Astrocyte (in vitro differentiated cells and primary cell): ENCODE results near the gene SLC9A1. TPM values are rescaled to one million over a fixed set of nuclear protein-coding genes. Genes with fewer than 3 reads are reported as not detected.

Experiments
- DNase-seq: peaks from one replicate; pipeline ENCODE4 v3.0.0-alpha.2; 2010; ENCODE audit warnings: low read depth
- FAIRE-seq: peaks from 2 replicates; lab custom pipeline; 2011; peaks lifted over from hg19 to GRCh38; lab: Jason Lieb, UNC
- H2AFZ ChIP-seq: 2 replicates; pipeline ENCODE4 v1.6.0; 2012; ENCODE audit warnings: low read depth, low read length, inconsistent platforms
- H3K27ac ChIP-seq: 2 replicates; pipeline ENCODE4 v1.5.1; 2011; ENCODE audit warnings: low read depth, low read length, inconsistent platforms
- H3K27me3 ChIP-seq: 2 replicates; pipeline ENCODE4 v1.6.0; 2011; ENCODE audit warnings: low read length, inconsistent platforms; ENCODE audit not compliant: insufficient read depth
- H3K36me3 ChIP-seq: 2 replicates; pipeline ENCODE4 v1.5.1; 2011; ENCODE audit warnings: low read length, inconsistent platforms; ENCODE audit not compliant: insufficient read depth
- H3K4me1 ChIP-seq: 2 replicates; pipeline ENCODE4 v1.5.1; 2011; ENCODE audit warnings: low read length, inconsistent platforms; ENCODE audit not compliant: insufficient read depth
- H3K4me2 ChIP-seq: 2 replicates; pipeline ENCODE4 v1.6.0; 2012; ENCODE audit warnings: low read length, inconsistent platforms
- H3K4me3 ChIP-seq: 2 replicates; pipeline ENCODE4 v1.5.1; 2011; ENCODE audit warnings: low read depth, mild to moderate bottlenecking, low read length, inconsistent platforms; ENCODE audit not compliant: insufficient read depth
- H3K79me2 ChIP-seq: 2 replicates; pipeline ENCODE4 v1.6.0; 2012; ENCODE audit warnings: mild to moderate bottlenecking, low read length, inconsistent platforms; ENCODE audit not compliant: insufficient read depth
- H3K9ac ChIP-seq: 2 replicates; pipeline ENCODE4 v1.6.0; 2012; ENCODE audit warnings: mild to moderate bottlenecking, low read length, inconsistent platforms
- H3K9me3 ChIP-seq: 2 replicates; pipeline ENCODE4 v1.5.1; 2012; ENCODE audit warnings: low read depth, mild to moderate bottlenecking, low read length, inconsistent platforms; ENCODE audit not compliant: insufficient read depth
- H4K20me1 ChIP-seq: 2 replicates; pipeline ENCODE4 v1.6.0; 2012; ENCODE audit warnings: low read length, inconsistent platforms; ENCODE audit not compliant: insufficient read depth
- H3K27ac Mint-ChIP-seq: one replicate; pipeline ENCODE4 v1.8.0; 2021; ENCODE audit warnings: mild to moderate bottlenecking, mixed read lengths; ENCODE audit not compliant: unreplicated experiment
- H3K27me3 Mint-ChIP-seq: one replicate; pipeline ENCODE4 v1.8.0; 2021; ENCODE audit warnings: low read depth, mixed read lengths; ENCODE audit not compliant: unreplicated experiment
- H3K36me3 Mint-ChIP-seq: one replicate; pipeline ENCODE4 v1.8.0; 2021; ENCODE audit warnings: low read depth, mixed read lengths; ENCODE audit not compliant: unreplicated experiment
- H3K4me1 Mint-ChIP-seq: one replicate; pipeline ENCODE4 v1.8.0; 2021; ENCODE audit warnings: low read depth, mixed read lengths; ENCODE audit not compliant: unreplicated experiment
- H3K4me3 Mint-ChIP-seq: one replicate; pipeline ENCODE4 v1.8.0; 2021; ENCODE audit warnings: mild to moderate bottlenecking, moderate library complexity, mixed read lengths; ENCODE audit not compliant: unreplicated experiment
- H3K9me3 Mint-ChIP-seq: one replicate; pipeline ENCODE4 v1.8.0; 2021; ENCODE audit warnings: mild to moderate bottlenecking, mixed read lengths; ENCODE audit not compliant: unreplicated experiment
- CTCF ChIP-seq: IDR thresholded peaks from 2 replicates; pipeline ENCODE4 v1.5.1; 2011; ENCODE audit warnings: low read depth, mild to moderate bottlenecking, inconsistent platforms, low read length, moderate library complexity; ENCODE audit not compliant: insufficient read depth
- EZH2 ChIP-seq: IDR thresholded peaks from 2 replicates; pipeline ENCODE4 v1.6.1; 2012; ENCODE audit warnings: mild to moderate bottlenecking, low read length, inconsistent platforms; ENCODE audit not compliant: insufficient read depth
- total RNA-seq: library from RNA; stranded (reverse); gene quantifications from 2 replicates; pipeline ENCODE4 v1.2.1, GENCODE V29; 2021

The SLC9A1 gene
- total RNA-seq, 1 donor from 2014 or later = 49.3 TPM

GRCh38 chr1:27161594-27161993, 6.7 kb upstream of the SLC9A1 start:
- H2AFZ ChIP-seq = no peak overlapping the region
- H3K9me3 ChIP-seq = no peaks in the 10 kb centered on the region
- no peak overlapping the region for H3K4me2 ChIP-seq
- H3K4me1 ChIP-seq = no peaks in the 10 kb centered on the region
- H3K36me3 Mint-ChIP-seq = no peaks in the 10 kb centered on the region
- H4K20me1 ChIP-seq = no peaks in the 10 kb centered on the region
- no peak for TF ChIP-seq EZH2
- TF ChIP-seq CTCF = no peak
- no peak overlapping the region for H3K27ac Mint-ChIP-seq
- no peak overlapping the region for H3K27ac ChIP-seq
- FAIRE-seq = no peak
- no peaks in the 10 kb centered on the region for H3K27me3 Mint-ChIP-seq
- H3K4me3 ChIP-seq = no peak overlapping the region
- H3K9ac ChIP-seq = no peak overlapping the region
- H3K4me1 Mint-ChIP-seq = no peaks in the 10 kb centered on the region
- H3K79me2 ChIP-seq = no peaks in the 10 kb centered on the region
- H3K4me3 Mint-ChIP-seq = no peak overlapping the region
- H3K27me3 ChIP-seq = no peaks in the 10 kb centered on the region
- no peak for DNase-seq
- H3K36me3 ChIP-seq = no peaks in the 10 kb centered on the region
- no peaks in the 10 kb centered on the region for H3K9me3 Mint-ChIP-seq

GRCh38 chr1:27157194-27157593, 2.3 kb upstream of the SLC9A1 start:
- TF ChIP-seq CTCF = no peak
- no peak for TF ChIP-seq EZH2

GRCh38 chr1:27154469-27154990, 395 bp downstream of the SLC9A1 start:
- no peak for TF ChIP-seq EZH2
- TF ChIP-seq CTCF = no peak
- peak overlapping the region; percentile 86 for H3K9ac ChIP-seq
- peaks cover 33% of the 10 kb centered on the region for H3K4me1 ChIP-seq
- no peaks in the 10 kb centered on the region for H3K9me3 ChIP-seq
- Mint-ChIP-seq H3K36me3 (no peaks in the 10 kb centered on the region), H3K4me1 (peaks cover 29% of the 10 kb centered on the region), H3K9me3 (no peaks in the 10 kb centered on the region), H3K27ac (peak overlapping the region; percentile 93), H3K4me3 (peak overlapping the region; percentile 93), H3K27me3 (no peaks in the 10 kb centered on the region)
- H3K27ac ChIP-seq = peak overlapping the region; percentile 67
- peaks cover 46% of the 10 kb centered on the region for H4K20me1 ChIP-seq
- no peak for FAIRE-seq
- peaks cover 51% of the 10 kb centered on the region for H3K79me2 ChIP-seq
- DNase-seq = no peak
- peak overlapping the region; percentile 94 for H3K4me2 ChIP-seq
- H3K27me3 ChIP-seq = no peaks in the 10 kb centered on the region
- no peaks in the 10 kb centered on the region for H3K36me3 ChIP-seq
- H2AFZ ChIP-seq = no peak overlapping the region
- H3K4me3 ChIP-seq = peak overlapping the region; percentile 62

More at GRCh38 chr1:27157194-27157593, 2.3 kb upstream of the SLC9A1 start:
- Mint-ChIP-seq H3K27ac (no peak overlapping the region), H3K4me1 (peaks cover 27% of the 10 kb centered on the region), H3K36me3 (no peaks in the 10 kb centered on the region), H3K27me3 (no peaks in the 10 kb centered on the region), H3K9me3 (no peaks in the 10 kb centered on the region), H3K4me3 (no peak overlapping the region)
- Histone ChIP-seq H3K27ac (no peak overlapping the region), H3K4me2 (no peak overlapping the region), H4K20me1 (peaks cover 23% of the 10 kb centered on the region), H3K27me3 (no peaks in the 10 kb centered on the region), H3K79me2 (peaks cover 26% of the 10 kb centered on the region), H3K4me3 (no peak overlapping the region), H3K9me3 (no peaks in the 10 kb centered on the region), H3K4me1 (peaks cover 28% of the 10 kb centered on the region), H2AFZ (no peak overlapping the region), H3K9ac (no peak overlapping the region), H3K36me3 (no peaks in the 10 kb centered on the region)
- DNase-seq (no peak), FAIRE-seq (no peak)
